ENCODE results near the gene SDE2.
"Not testable (repeated sequence)": the region's sequence is repeated elsewhere in the genome, so short reads cannot be mapped to it uniquely, and the experiment has no call there.

Gene SDE2

DNA sequence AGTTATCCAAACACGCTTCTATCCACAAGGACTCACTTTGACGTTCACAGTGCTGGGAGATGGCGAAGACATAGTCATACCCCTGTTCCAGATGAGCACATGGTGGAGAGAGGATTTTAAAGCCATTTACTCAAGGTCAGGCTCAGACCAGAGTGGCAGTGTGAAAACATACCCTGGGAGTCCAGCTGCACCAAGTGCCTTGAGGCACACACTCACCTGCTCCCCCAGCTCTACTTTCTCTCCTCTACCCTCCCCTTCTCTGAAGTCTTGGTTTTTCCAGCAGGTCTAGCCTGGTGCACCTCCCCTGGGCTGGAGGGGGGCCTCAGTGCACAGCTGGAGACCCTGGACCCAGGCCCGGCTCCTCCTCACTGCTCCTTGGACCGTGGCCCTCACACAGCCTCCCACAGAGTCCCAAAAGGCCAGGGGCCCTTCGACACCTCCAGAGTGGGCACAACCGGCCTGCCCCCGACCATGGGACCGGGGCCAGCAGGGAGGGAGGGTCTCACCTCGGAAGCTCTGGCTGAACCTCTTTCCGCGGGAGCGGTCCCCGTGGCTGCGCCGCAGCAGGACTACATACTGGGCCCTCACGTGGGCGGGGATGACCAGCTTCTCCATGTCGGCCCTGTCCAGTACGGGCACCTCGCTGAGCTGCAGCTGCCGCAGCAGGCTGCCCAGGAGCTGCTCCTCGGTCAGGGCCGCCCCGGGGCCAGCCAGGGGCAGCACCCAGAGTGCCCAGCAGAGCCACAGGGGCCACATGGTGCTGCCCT lies 58.6 kb downstream of the SDE2 start:
- no peak for DNase-seq

DNA sequence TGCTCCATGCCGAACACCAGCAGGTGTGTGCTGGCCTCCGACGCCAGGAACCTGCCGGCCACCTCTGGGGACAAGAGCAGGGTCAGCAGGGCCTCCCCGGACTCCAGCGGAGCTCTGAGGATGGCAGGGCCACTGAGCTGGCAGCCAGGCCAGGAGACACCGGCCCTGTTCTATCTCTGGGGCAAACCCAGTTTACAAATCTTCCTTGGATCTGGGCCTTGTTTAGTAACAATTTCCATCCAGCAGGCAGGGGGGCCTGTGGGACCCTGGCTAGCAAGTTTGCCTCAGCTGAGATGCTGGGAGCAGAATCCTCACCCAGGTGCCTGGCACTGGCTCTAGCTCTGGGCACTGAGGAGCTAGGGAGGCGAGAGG lies 59.2 kb downstream of the SDE2 start:
- DNase-seq: not testable (repeated sequence)

DNA sequence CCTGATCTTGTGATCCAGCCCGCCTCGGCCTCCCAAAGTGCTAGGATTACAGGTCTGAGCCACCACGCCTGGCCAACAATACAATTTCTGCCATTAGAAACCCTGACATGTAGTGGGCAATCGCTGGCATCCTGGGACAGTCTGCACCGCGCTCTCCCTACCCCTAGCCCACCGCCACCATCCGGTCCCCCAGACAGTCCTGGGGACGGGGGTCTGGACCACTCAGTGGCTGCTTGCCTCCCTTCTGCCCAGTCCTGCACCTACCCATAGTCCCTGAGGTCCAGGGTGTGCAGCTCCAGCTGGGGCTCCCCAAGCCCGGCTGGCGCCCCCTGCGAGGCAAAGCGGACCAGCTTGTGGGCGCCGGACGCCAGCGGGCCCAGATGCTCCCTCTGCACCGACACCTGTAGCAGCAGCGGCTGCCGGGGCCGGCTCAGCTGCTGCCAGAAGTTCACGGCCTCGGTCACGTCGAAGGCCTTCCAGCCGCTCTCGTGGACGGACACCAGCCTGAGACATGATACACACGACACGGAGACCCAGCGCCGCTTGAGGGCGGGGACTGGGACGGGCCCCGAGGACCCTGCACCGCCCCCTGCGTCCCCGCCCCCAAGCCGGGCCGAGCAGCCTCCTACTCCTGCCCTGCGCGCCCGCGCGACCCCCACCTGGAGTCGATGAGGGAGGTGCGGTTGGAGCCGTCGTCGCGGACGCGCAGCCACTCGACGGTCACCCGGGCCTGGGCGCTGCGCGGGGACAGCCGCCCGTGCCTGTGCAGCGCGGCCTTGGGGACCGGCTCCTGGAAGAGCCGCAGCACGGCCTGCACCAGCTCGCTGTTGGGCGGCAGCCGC lies 59.8 kb downstream of the SDE2 start:
- not testable (repeated sequence) for DNase-seq

DNA sequence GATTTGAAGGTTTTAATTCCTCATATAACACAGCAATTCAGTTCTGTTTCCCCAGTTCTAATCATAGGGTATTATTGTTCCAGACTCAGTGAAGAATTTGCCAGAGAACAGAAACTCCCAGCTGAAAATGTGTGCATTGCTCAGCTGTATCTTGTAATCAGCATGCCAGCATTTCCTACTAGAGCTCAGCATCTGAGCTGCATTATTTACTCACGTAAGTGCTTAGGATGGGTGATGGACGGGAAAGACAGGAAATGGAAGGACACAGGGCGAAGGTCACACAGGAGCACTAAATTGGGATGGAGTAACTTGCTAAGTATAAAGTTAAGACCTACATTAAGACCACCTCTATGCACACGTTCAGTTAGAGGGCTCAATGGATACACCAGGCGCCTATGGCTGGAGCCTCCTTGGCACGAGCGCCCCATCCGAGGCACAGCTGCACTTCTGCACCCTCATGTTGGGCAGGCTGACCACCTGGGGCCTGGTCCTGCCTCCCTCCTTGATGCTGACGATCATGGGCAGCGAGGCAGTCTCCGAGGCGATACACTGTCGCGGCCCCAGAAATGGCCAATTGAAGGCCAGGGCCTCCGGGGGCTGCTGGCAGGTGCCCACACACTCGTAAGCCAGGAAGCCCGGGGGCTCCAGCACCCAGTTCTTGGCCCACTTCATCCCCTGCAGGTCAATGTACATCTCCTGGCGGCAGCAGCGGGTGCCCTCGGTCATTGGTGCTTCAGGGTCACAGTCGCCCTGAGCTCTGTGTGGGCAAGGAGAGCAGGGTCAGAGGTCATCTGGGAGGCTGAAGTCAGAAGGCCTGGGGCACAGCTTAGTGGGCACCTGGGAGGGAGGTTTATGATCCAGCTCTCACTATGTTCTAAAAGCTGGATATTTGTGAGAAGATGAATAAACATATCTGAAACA lies 61.8 kb downstream of the SDE2 start:
- no peak for DNase-seq

DNA sequence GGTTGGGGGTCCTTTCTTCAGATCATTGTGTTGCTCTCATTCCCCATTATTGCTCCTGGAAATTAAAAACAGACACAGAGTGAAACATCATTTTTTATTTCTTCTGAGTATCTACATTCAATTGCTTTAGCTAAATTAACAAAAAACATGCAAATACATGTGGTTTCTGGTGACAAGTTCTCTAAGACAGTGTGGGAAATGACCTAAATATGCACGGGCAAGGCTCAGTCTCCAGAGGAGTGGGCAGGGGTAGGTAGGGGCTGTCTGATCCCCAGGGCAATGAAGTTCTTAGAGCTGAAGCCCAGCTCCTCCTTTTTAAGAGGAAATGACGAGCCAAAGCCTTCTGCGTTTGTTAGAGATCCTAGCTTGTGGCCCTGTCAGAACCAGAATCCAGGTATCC lies 62.6 kb downstream of the SDE2 start:
- no peak for DNase-seq

DNA sequence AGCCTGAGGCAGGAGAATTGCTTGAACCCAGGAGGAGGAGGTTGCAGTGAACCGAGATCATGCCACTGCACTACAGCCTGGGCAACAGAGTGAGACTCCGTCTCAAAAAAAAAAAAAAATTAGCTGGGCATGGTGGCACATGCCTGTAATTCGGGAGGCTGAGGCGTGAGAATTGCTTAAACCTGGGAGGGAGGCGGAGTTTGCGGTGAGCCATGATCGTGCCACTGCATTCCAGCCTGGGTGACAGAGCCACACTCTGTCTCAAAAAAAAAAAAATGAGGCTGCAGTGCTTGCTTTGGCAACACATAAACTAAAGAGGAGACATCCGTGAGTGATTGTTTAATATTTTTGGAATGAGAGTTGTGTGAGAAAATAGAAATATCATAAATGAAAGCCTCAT lies 63.1 kb downstream of the SDE2 start:
- not testable (repeated sequence) for DNase-seq

DNA sequence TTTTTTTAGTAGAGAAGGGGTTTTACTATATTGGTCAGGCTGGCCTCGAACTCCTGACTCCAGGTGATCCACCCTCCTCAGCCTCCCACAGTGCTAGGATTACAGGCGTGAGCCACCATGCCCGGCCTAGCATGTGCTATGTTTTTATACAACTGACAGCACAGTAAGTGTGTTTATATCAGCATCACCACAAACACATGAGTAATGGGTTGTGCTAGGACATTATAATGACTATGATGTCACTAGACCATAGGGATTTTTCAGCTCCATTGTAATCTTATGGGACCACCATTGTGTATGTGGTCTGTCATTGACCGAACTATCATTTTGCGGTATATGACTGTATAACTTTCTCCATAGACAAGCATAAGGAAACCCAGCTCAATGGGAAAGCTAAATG lies 64.4 kb downstream of the SDE2 start:
- DNase-seq: no peak

DNA sequence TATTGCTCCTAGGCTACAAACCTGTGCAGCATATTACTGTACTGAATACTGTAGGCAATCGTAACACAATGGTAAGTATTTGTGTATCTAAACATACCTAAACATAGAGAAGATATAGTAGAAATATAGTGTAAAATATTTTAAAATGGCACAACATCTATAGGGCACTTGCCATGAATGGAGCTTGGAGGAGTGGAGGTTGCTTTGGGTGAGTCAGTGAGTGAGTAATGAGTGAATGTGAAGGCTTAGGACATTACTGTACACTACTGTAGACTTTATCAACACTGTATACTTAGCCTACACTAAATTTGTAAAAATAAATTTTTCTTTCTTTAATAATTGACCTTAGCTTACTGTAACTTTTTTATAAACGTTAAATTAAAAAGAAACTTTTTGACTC lies 66.1 kb downstream of the SDE2 start:
- DNase-seq: no peak

Data from CD4-positive, alpha-beta T cell treated with Interleukin-17A for 1 hour (primary cell).